Prostate gland (tissue), 2 donors: ENCODE measurements around the gene NIP7. TPM values are rescaled to one million over a fixed set of nuclear protein-coding genes. Genes with fewer than 3 reads are reported as not detected.
A peak's percentile ranks its signal among the peaks of the same experiment; 100 is the strongest.
"Not testable (repeated sequence)": the region's sequence is repeated elsewhere in the genome, so short reads cannot be mapped to it uniquely, and the experiment has no call there.

Experiments used
- DNase-seq: peaks from one replicate; pipeline ENCODE4 v3.0.0-alpha.2; 2019; ENCODE audit warnings: low spot score
- H3K27ac ChIP-seq, 2 donors: fragments of 200-600 bp; sonication (generic); 2 replicates each; pipeline ENCODE4 v1.5.1; 2017 to 2019
- H3K27me3 ChIP-seq: fragments of 200-600 bp; sonication (generic); replicated peaks from 2 replicates; pipeline ENCODE4 v1.5.1; 2019; ENCODE audit not compliant: insufficient read depth
- H3K36me3 ChIP-seq, 2 donors: fragments of 200-600 bp; sonication (generic); 1 replicate in 1 of 2; 2 replicates in 1 of 2; pipeline versions ENCODE4 v1.5.1 to v1.8.1; 2017 to 2019
- H3K4me1 ChIP-seq: fragments of 200-600 bp; sonication (generic); replicated peaks from 2 replicates; pipeline ENCODE4 v1.5.1; 2019
- H3K4me3 ChIP-seq, 2 donors: fragments of 200-600 bp; sonication (generic); 2 replicates each; pipeline ENCODE4 v1.5.1; 2017 to 2019
- H3K9me3 ChIP-seq: fragments of 200-600 bp; sonication (generic); 2 replicates; pipeline ENCODE4 v1.5.1; 2017
- POLR2A ChIP-seq: fragments of 450-650 bp; IDR thresholded peaks from one replicate; pipeline ENCODE4 v1.6.1; 2016; ENCODE audit warnings: antibody characterized with exemption, mild to moderate bottlenecking
- POLR2AphosphoS5 ChIP-seq: sonication (generic); formaldehyde crosslinking; IDR thresholded peaks from one replicate; pipeline ENCODE4 v1.6.1; 2017; ENCODE audit warnings: antibody characterized with exemption
- WGBS: methylation state at CpG from one replicate; pipeline ENCODE4 v1.1.5; 2018; 5-methylcytosine and 5-hydroxymethylcytosine counted together
- intact Hi-C: fragments of 100-400 bp; cut with DNase I; formaldehyde crosslinking; loops from one replicate; pipeline ENCODE4 v1.14.2; 2022
- total RNA-seq, 2 donors: library from RNA; depleted of rRNA; stranded (reverse); fragments of >200 nt; gene quantifications; one replicate each; pipeline ENCODE4 v1.1.0, GENCODE V29; 2016
- TF ChIP-seq, protein P1 (sequence below), 4 experiments: fragments of 200-600 bp in 2 of 4; fragments of 450-650 bp in 2 of 4; sonication (generic) in 2 of 4; IDR thresholded peaks; 1 replicate in 3 of 4; 2 replicates in 1 of 4; pipeline ENCODE4 v1.5.1; 2016 to 2019; ENCODE audit warnings: antibody characterized with exemption in 4 of 4, mild to moderate bottlenecking in 2 of 4, moderate library complexity in 2 of 4

NIP7 gene
- total RNA-seq: 10 to 100 TPM; 11.2 to 19.4 TPM

DNA sequence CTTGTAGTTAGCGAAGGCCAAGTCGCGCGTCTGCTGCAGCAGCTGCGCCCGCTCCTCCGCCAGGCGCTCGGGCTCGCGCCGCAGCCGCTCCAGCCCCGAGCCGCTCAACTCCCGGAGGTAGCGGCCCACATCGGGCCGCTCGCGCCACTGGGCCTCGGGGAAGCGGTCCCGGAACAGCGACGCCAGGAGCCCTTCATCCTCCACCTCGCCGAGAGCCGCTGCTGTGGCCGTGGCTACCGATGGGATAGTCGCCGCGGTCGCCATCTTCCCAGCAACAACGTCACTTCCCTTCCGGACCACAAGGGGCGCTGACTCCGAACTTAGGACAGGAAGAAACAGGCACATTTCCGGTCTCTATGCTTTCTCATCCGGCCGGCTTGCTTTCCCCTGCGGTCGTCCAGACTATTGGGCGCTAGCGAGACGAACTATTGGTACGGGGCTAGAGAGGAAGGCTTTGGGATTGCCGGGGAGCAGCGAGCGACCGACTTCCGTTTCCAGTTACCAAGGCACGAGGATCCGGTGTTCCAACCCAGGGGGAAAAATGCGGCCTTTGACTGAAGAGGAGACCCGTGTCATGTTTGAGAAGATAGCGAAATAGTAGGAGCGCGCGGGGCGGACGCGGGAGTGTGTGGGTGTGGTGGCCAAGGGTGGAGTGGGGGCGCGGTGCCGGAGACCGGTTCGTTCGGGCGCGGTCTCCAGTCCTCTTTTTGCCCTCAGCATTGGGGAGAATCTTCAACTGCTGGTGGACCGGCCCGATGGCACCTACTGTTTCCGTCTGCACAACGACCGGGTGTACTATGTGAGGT, at the start of gene NIP7, which contains the start of gene COG8:
TSS of gene NIP7 (plus strand) at position 484 of the 806 bp plus-strand sequence. CDS start at position 542, 58 bp downstream.
TSS of gene COG8 (minus strand) at position 276 of the 806 bp plus-strand sequence. CDS start at position 264, 12 bp downstream.
- DNase-seq: peak; percentile 97

GRCh38 chr16:69291657-69292056, 47.9 kb upstream of the NIP7 start:
- H3K9me3 ChIP-seq, H3K4me3 ChIP-seq, intact Hi-C loops, H3K4me1 ChIP-seq, H3K27ac ChIP-seq, DNase-seq, H3K27me3 ChIP-seq, H3K36me3 ChIP-seq: not testable (repeated sequence)
- 90% methylated on average over 9 of the region's 9 CpGs for WGBS

More for the DNA sequence above, at the start of gene NIP7, which contains the start of gene COG8:
- peaks cover 5% of the 10 kb centered on the region for H3K4me1 ChIP-seq
- no peaks in the 10 kb centered on the region for H3K27me3 ChIP-seq
- H3K9me3 ChIP-seq: no peaks in the 10 kb centered on the region
- H3K36me3 ChIP-seq: peaks cover 4 to 10% of the 10 kb centered on the region in 2 donors
- H3K27ac ChIP-seq: peak within 1 kb of the TSS; percentile 84 to 93
- WGBS: under 1% methylated on average over 58 of the region's 77 CpGs
- peak within 1 kb of the TSS; percentile 79 to 94 for H3K4me3 ChIP-seq
- TF ChIP-seq, protein P1, sequence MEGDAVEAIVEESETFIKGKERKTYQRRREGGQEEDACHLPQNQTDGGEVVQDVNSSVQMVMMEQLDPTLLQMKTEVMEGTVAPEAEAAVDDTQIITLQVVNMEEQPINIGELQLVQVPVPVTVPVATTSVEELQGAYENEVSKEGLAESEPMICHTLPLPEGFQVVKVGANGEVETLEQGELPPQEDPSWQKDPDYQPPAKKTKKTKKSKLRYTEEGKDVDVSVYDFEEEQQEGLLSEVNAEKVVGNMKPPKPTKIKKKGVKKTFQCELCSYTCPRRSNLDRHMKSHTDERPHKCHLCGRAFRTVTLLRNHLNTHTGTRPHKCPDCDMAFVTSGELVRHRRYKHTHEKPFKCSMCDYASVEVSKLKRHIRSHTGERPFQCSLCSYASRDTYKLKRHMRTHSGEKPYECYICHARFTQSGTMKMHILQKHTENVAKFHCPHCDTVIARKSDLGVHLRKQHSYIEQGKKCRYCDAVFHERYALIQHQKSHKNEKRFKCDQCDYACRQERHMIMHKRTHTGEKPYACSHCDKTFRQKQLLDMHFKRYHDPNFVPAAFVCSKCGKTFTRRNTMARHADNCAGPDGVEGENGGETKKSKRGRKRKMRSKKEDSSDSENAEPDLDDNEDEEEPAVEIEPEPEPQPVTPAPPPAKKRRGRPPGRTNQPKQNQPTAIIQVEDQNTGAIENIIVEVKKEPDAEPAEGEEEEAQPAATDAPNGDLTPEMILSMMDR (IDR thresholded peaks at IDR 0.05): peak; percentile 89 to 95 (median 95)
- TF ChIP-seq POLR2AphosphoS5: peak; percentile 98
- TF ChIP-seq POLR2A: peak; percentile 46
- intact Hi-C loops: no loop called here

DNA sequence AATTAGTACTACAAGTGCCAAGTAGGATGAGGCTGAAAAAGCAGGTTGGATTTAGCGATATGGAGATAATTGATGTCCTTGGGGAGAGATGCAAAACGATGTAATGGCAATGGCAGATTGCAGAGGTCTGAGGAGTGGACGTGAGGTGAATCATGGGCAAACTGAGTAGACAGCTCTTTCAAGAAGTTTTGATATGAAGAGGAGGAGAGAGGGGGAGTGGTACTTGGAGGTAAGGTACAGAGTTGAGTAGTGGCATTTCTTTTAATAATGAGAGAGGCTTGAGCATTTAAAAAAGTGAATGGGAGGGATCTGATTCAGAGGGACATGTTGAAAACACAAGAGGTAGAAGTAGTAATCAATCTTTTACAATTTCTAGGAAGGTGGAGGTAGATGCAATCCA, 46.2 kb upstream of the NIP7 start:
- 72% methylated on average over 3 of the region's 3 CpGs for WGBS
- no peak for DNase-seq
- TF ChIP-seq, protein P1 (IDR thresholded peaks at IDR 0.05): no peak
- TF ChIP-seq POLR2AphosphoS5 (no peak), POLR2A (no peak)
- H3K4me3 ChIP-seq: no peak overlapping the region
- intact Hi-C loops: no loop called here
- no peak overlapping the region for H3K27ac ChIP-seq
- no peaks in the 10 kb centered on the region for H3K36me3 ChIP-seq
- H3K4me1 ChIP-seq: no peaks in the 10 kb centered on the region
- H3K9me3 ChIP-seq: no peaks in the 10 kb centered on the region
- no peaks in the 10 kb centered on the region for H3K27me3 ChIP-seq

DNA sequence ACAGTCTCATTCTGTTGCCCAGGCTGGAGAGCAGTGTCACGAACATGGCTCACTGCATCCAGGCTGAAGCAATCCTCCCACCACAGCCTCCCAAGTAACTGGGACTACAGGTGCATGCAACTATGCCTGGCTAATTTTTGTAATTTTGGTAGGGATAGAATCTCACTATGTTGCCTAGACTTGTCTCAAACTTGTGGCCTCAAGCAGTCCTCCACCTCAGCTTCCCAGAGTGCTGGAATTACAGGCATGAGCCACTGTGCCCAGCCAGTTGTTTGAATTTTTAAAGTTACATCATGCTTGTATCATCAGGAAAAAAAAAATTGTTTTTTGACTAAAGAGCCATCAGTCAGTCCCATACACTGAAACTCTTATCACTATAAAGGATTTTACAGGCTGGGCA, 45.5 kb upstream of the NIP7 start:
- intact Hi-C loops: no loop called here
- Histone ChIP-seq H3K4me3 (no peak overlapping the region), H3K27me3 (no peaks in the 10 kb centered on the region), H3K9me3 (no peaks in the 10 kb centered on the region), H3K4me1 (no peaks in the 10 kb centered on the region), H3K36me3 (no peaks in the 10 kb centered on the region), H3K27ac (no peak overlapping the region)
- no peak for TF ChIP-seq POLR2AphosphoS5
- no peak for TF ChIP-seq POLR2A
- TF ChIP-seq, protein P1 (IDR thresholded peaks at IDR 0.05): no peak
- no peak for DNase-seq
- WGBS: 78% methylated on average over 1 of the region's 1 CpG

GRCh38 chr16:69296771-69297170, 42.8 kb upstream of the NIP7 start:
- over 99% methylated on average over 7 of the region's 7 CpGs for WGBS
- H3K9me3 ChIP-seq, H3K27me3 ChIP-seq, DNase-seq, intact Hi-C loops, H3K4me3 ChIP-seq, H3K4me1 ChIP-seq, H3K27ac ChIP-seq, H3K36me3 ChIP-seq: not testable (repeated sequence)

DNA sequence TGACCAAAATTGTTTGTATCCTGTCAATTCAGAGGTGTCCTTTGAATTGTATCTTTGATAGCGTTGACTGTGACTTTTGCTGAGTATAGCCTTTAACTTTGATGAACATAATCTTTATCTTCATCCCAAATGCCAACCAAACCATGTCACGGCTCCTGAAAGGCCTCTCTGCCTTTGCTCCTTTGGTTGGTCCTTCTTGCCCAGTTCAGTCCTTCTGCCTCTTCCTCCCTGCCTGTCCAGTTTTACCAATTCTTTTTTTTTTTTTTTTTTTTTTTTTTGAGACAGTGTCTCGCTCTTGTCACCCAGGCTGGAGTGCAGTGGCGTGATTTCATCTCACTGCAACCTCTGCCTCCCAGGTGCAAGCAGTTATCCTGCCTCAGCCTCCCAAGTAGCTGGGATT, 41.3 kb upstream of the NIP7 start:
- 97% methylated on average over 4 of the region's 4 CpGs for WGBS
- Histone ChIP-seq H3K27ac (no peak overlapping the region), H3K27me3 (no peaks in the 10 kb centered on the region), H3K9me3 (no peaks in the 10 kb centered on the region), H3K4me3 (no peak overlapping the region), H3K4me1 (no peaks in the 10 kb centered on the region), H3K36me3 (no peaks in the 10 kb centered on the region)
- TF ChIP-seq, protein P1 (IDR thresholded peaks at IDR 0.05): no peak
- TF ChIP-seq POLR2AphosphoS5 (no peak), POLR2A (no peak)
- no peak for DNase-seq
- intact Hi-C loops: no loop called here
